GM21423 (cell line): ENCODE data around the gene ZNF556.

Experiments
- ATAC-seq: cut with Tn5 transposase; IDR thresholded peaks from one replicate; pipeline ENCODE4 v1.9.1; 2021; ENCODE audit warnings: mild to moderate bottlenecking, moderate library complexity; ENCODE audit not compliant: unreplicated experiment

Gene ZNF556

GRCh38 chr19:2867025-2867991 is at the start of gene ZNF556:
TSS of gene ZNF556 (plus strand) at chr19:2867335. CDS start at chr19:2867422, 87 bp downstream.
- ATAC-seq, result no peak

GRCh38 chr19:2819540-2820111 is 47.5 kb upstream of the ZNF556 start, which contains the start of gene ZNF554:
TSS of gene ZNF554 (plus strand) at chr19:2819868. CDS start at chr19:2820072, 204 bp downstream.
- ATAC-seq, result peak; percentile 90

GRCh38 chr19:2820112-2820702 is 46.9 kb upstream of the ZNF556 start:
- ATAC-seq, result no peak

- ATAC-seq, result no peak
Measured at GRCh38 chr19:2822846-2823245, 44.3 kb upstream of the ZNF556 start.

GRCh38 chr19:2823646-2824045 is 43.5 kb upstream of the ZNF556 start:
- ATAC-seq, result no peak

- ATAC-seq, result no peak
Measured at GRCh38 chr19:2824129-2824528, 43.0 kb upstream of the ZNF556 start.

DNA sequence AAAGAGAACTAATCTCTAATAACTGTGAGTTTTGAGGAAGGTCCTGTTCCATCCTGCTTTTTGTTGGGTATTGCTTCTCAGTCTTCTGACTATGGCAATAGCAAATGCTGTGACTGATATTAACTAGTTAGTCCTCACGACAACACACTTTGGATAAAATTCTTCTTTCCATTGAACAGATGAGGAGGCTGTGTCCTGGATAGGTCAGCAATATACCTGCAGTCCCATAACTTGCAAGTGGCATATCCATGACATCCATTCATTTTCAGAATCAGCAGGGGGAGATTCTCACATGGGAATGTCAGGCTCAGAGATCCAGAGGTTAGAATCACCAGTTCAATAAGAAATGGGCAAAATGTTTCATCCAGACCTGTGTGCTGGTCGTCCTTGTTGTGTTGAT is 40.1 kb upstream of the ZNF556 start:
- no peak for ATAC-seq

GRCh38 chr19:2827840-2828489 is 39.2 kb upstream of the ZNF556 start:
- no peak for ATAC-seq

GRCh38 chr19:2834294-2834871 is 32.8 kb upstream of the ZNF556 start:
- no peak for ATAC-seq

- no peak for ATAC-seq
Measured at GRCh38 chr19:2837430-2837829, 29.7 kb upstream of the ZNF556 start.

GRCh38 chr19:2840794-2841791 is 26.0 kb upstream of the ZNF556 start, which contains the start of gene ZNF555:
TSS of gene ZNF555 (plus strand) at chr19:2841475. CDS start at chr19:2841573, 98 bp downstream.
- peak; percentile 89 for ATAC-seq

DNA sequence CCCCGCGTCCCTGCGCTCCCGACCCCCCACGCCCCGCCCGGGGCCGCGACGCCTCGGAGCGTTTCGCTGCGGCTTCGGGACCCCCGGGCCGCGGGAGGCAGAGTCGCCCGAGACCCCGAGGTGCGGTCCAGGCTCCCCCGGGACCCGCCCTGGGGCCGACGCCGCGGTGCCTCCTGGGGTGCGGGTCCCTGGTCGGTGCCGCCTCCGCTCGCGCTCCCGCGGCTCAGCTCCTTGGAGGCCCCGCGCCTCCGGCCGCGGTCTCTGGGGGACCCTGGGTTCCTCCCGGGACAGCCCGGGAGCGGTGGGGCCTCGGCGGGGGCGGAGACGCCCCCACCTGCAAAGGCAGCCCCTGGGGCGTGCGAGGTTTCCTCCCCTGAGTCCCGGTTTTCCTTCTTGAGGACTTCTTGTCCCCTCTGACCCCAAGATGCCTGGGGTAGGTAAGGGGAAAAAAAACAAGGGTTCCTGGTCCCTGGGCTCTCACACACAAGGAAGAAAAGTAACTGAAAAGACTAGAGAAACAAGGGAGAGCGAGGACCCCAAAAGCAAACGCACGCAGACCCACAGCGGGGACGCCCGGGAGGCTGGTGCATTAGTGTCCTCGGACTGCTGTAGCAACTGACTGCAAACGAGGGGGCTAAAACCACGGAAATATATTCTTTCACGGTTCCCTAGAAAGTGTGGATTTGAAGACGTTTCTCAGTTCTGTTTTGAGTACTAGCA is 25.1 kb upstream of the ZNF556 start:
- peak; percentile 12 for ATAC-seq

GRCh38 chr19:2845107-2845506 is 22.0 kb upstream of the ZNF556 start:
- no peak for ATAC-seq

- no peak for ATAC-seq
Measured at GRCh38 chr19:2846180-2846894, 20.8 kb upstream of the ZNF556 start.

DNA sequence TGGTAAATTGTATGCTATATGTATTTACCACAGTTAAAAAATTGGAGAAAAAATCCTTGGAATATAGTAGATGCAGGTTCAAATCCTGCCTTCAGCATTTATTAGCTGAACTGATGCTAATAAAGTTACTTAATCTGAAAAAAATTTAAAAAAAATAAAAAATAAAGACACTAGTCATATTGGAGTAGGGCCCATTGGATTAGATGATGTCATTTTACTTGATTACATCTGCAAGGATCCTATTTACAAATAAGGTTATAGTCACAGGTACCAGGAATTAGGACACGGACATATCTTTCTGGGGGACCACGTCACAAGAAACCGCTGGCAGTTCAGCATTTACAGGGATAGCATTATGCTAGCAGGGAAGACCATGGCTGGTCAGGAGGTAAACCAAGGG is 19.6 kb upstream of the ZNF556 start:
- no peak for ATAC-seq

DNA sequence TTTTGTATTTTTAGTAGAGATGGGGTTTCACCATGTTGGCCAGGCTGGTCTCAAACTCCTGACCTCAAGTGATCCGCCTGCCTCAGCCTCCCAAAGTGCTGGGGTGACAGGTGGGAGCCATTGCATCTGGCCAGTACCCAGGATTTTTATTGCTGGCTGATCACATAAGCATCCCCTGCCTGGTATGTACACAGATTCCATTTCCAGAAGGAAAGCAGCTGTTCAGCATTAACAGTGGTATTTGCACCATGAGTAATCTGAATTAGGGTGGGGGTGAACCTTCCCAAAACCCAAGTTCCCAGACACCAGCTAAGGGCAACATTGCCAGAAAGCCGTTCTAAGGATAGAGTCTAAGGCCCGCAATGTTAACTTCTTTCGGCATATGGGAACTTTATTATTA is 18.5 kb upstream of the ZNF556 start:
- no peak for ATAC-seq

DNA sequence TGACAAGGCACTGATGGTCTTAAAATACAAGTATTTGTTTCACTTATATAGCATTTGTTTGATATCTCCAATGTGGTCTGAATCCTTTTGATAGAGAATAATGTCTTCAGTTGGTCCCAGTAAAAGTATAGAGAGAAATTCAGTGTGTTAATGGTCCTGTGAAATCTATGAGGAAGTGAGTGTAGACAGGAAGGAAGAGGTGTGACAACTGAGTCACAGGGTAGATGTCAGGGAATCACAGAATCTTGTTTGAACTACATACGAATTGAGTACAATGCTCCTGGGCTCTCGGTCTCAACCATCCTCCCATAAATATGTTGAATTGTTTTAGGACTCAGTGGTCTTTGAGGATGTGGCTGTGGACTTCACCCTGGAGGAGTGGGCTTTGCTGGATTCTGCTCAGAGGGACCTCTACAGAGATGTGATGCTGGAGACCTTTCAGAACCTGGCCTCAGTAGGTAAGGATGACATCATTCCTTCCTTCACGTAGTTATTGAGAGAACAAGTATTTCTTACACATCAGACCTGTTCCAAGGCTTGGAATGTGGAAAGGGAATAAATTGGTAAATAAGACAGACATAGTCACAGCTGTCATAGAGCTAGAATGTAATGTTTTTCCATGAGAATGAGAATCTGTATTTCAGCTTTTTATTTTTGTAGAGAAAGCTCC is 16.7 kb upstream of the ZNF556 start:
- no peak for ATAC-seq

DNA sequence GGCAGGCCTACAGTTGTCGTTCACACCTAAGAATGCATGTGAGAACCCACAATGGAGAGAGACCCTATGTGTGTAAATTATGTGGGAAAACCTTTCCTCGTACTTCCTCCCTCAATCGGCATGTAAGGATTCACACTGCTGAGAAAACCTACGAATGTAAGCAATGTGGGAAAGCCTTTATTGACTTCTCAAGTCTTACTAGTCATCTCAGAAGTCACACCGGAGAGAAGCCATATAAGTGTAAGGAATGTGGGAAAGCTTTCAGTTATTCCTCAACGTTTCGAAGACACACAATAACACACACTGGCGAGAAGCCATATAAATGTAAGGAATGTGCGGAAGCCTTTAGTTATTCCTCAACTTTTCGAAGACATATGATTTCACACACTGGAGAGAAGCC is 14.5 kb upstream of the ZNF556 start:
- no peak for ATAC-seq
